Skeletal muscle satellite cell (primary cell): ENCODE data around the gene OR2T35.
"Not testable (repeated sequence)": the region's sequence is repeated elsewhere in the genome, so short reads cannot be mapped to it uniquely, and the experiment has no call there.

ENCODE experiments used
- H3K27me3 ChIP-seq: 2 replicates; pipeline ENCODE4 v1.7.0; 2013; ENCODE audit warnings: low read length; ENCODE audit not compliant: control insufficient read depth, insufficient read depth
- H3K36me3 ChIP-seq: 2 replicates; pipeline ENCODE4 v1.7.0; 2013; ENCODE audit warnings: mild to moderate bottlenecking, control low read depth, low read length; ENCODE audit not compliant: insufficient read depth
- H3K4me1 ChIP-seq: 2 replicates; pipeline ENCODE4 v1.7.0; 2013; ENCODE audit warnings: low read length; ENCODE audit not compliant: control insufficient read depth, insufficient read depth
- H3K4me2 ChIP-seq: 2 replicates; pipeline ENCODE4 v1.7.0; 2013; ENCODE audit warnings: mild to moderate bottlenecking, low read length
- H3K4me3 ChIP-seq: 2 replicates; pipeline ENCODE4 v1.7.0; 2013; ENCODE audit warnings: low read length
- H3K9ac ChIP-seq: 2 replicates; pipeline ENCODE4 v1.7.0; 2013; ENCODE audit warnings: mild to moderate bottlenecking, low read depth, low read length, moderate library complexity
- H3K9me3 ChIP-seq: replicated peaks from 2 replicates; pipeline ENCODE4 v1.7.0; 2013; ENCODE audit warnings: mild to moderate bottlenecking, control low read depth, low read length

Gene OR2T35

DNA sequence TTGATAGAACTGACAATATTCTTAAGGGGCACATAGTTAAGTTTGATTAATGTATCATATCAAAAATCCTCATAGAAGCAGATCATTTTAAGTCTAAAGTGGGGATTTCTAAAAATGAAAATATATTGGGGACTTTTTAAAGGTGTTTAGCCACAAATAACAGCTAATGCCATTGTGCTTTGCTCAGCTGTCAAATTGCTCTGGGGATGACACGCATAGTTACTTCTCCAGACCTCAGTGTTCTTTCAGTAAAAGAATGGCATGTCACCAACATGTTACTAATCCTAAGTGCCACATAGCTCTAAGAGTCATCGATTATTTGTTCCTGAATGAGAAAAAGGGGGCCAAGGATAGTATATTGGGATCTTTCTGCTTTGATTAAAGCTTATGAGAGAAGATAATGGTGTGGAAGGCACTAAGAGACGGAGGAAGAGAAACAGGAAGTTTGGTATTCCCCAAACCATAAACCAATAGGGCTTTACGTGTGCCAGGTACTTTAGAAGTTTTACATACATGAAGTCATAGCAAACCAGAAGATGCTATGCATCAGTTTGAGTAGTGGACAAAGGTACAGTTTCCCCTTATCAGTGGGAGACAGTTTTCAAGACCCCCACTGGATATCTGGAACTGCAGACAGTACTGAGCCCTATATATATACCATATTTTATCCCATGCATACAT is 2.0 kb downstream of the OR2T35 start:
- not testable (repeated sequence) for H3K9me3 ChIP-seq, H3K4me2 ChIP-seq, H3K4me1 ChIP-seq

DNA sequence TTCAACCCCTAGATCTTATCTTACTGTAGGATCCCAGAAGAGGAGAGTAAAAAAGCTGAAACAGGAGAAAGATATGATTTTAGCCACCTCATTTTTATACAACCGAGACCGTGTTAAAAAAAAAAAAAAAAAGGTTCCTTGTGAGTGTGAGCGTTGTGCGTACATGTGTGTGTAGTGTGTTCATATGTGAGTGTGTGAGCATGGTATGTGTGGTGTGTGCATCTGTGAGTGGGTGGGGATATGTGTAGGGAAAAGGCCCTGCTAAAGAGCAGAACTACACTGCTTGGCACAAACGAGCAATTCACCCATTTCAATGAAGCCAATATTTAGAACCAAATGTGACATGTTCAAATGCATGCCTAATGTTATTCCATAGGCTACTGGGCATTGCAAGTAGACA is 3.5 kb downstream of the OR2T35 start:
- H3K9ac ChIP-seq, H3K4me3 ChIP-seq, H3K4me1 ChIP-seq, H3K9me3 ChIP-seq, H3K27me3 ChIP-seq, H3K4me2 ChIP-seq, H3K36me3 ChIP-seq: not testable (repeated sequence)

More for the DNA sequence above, 2.0 kb downstream of the OR2T35 start:
- H3K9ac ChIP-seq, H3K36me3 ChIP-seq, H3K4me3 ChIP-seq, H3K27me3 ChIP-seq: not testable (repeated sequence)

DNA sequence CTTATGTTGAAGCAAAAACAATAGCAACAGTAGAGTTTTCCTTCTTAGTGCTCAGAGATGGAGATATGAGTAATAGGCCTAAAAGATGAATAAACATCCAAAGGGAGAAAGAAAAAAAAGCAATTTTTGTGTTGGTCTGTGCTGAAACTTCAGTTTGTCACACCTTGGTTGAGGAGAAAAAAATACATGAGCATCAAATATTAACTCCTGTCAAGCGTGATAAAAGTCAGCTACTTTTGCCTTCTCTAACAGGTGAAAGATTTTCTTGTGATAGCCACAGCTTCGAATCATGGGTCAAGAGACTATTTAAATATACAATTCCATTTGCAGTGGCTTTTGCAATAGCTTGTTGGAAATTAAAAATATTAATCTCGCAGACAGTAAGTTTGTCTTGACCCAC is 4.2 kb downstream of the OR2T35 start:
- H3K4me3 ChIP-seq, H3K27me3 ChIP-seq, H3K9ac ChIP-seq, H3K36me3 ChIP-seq, H3K9me3 ChIP-seq, H3K4me1 ChIP-seq, H3K4me2 ChIP-seq: not testable (repeated sequence)

DNA sequence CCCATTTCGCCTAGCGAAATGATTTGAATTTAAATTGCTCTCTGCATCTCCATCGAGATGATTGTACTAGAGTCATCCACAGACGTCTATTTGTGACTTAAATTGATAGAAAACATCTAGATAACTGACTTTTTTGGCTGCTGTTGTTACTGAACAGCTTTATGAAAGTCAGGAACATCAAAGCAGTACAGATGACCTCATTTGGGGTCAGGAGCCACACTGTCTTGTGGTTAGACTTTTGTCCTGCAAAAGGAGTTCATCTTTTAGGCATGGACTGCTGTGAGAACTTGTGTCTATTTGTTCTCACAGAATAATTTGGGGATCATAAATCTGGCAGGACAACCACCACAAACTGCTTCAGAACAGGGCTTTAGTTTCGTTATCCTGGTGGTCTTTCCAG is 5.4 kb downstream of the OR2T35 start:
- H3K27me3 ChIP-seq, H3K4me2 ChIP-seq, H3K4me1 ChIP-seq, H3K9me3 ChIP-seq, H3K4me3 ChIP-seq, H3K36me3 ChIP-seq, H3K9ac ChIP-seq: not testable (repeated sequence)

DNA sequence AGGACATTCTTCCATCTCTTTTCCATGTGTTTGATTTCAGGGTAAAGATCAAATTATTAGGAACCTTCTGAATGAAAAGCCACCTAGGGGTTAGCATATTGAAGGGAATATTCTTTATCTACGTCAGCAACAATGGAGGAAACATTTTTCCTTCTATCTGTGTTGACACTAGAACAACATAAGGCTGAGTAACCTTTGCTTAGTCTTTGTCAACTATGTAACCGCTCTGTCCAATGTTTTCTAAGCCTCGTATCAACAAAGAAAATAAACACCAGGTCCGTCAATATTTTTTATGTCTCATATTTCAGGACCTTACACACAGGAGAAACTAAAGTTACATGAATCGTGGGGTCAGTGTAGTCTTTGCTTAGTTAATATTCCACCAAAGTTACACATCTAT is 8.5 kb downstream of the OR2T35 start:
- not testable (repeated sequence) for H3K9ac ChIP-seq, H3K4me3 ChIP-seq, H3K4me1 ChIP-seq, H3K36me3 ChIP-seq, H3K27me3 ChIP-seq, H3K4me2 ChIP-seq, H3K9me3 ChIP-seq

DNA sequence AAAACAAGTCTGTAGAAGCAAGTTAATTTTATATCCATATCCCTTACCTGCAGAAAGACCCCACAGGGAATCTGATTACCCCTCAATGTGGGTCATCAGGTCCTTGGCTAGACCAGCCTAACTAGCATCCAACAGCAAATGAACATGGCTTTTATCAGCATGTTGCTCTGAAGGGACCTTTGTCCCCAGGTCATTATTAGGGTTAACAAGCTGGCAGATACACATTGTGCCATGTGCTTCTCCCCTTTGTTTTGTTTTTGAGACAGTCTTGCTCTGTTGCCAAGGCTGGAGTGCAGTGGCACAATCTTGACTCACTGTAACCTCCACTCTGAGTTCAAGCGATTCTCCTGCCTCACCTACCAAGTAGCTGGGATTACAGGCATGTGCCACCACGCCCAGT is 10.1 kb downstream of the OR2T35 start, which contains the start of gene OR2T11:
Gene OR2T11 (minus strand): TSS at position 101 of the 400 bp plus-strand sequence. CDS start 7,963 bp downstream, outside the sequence.
- H3K27me3 ChIP-seq, H3K9me3 ChIP-seq, H3K9ac ChIP-seq, H3K4me3 ChIP-seq, H3K36me3 ChIP-seq, H3K4me2 ChIP-seq, H3K4me1 ChIP-seq: not testable (repeated sequence)

DNA sequence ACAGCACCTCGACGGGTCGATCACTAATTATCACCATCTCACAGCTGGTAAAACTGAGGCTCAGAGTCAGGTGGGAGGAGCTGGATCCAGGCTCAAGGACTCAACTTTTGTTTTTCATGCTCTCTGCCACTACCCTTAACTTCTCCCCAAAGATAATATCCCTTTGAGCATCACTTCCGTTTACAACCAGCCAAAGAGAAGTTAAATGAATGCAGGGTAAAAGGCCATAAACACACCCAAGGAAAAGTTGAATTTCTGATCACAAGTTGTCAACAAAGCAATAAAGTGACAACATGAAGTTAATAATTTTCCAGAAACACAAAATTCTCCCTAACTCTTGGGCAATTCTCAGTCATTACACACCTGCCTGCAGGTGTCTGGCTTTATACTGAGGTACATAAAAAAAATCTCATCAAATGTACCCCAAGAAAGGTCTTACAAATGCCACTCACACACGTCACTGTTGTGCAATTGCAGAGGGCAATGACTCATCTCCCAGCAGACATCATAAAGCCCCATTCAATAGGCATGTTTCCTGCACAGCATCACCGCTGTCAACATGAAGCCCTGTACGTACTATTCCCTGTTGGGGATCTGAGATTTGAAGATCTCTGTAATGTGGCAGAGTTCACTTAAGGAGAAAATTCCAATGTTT is 13.6 kb downstream of the OR2T35 start:
- no peaks in the 10 kb centered on the region for H3K27me3 ChIP-seq
- H3K4me2 ChIP-seq, result no peak overlapping the region
- H3K9me3 ChIP-seq, result no peaks in the 10 kb centered on the region
- H3K9ac ChIP-seq, result no peak overlapping the region
- H3K4me3 ChIP-seq, result no peak overlapping the region
- H3K36me3 ChIP-seq, result no peaks in the 10 kb centered on the region
- no peaks in the 10 kb centered on the region for H3K4me1 ChIP-seq

DNA sequence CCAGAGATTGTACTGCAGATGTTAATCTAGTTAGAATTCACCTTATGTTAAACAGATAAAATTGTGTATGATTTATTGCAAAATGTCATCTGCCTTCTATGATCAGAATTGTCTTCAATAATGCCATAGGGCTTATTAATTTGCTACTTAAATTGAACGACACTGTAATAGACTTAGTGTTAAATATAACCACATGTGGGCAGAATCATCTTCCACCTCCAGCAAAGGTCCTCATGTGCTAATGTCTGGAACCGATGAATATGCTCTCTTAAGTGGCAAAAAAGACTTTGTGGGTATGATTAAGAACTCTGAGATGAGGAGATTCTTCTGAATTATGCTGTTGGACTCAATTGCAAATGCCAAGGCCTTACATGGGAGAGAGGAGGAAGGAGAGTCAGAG is 14.5 kb downstream of the OR2T35 start:
- Histone ChIP-seq H3K4me3 (no peak overlapping the region), H3K27me3 (no peaks in the 10 kb centered on the region), H3K4me1 (no peaks in the 10 kb centered on the region), H3K9me3 (no peaks in the 10 kb centered on the region), H3K36me3 (no peaks in the 10 kb centered on the region), H3K9ac (no peak overlapping the region), H3K4me2 (no peak overlapping the region)

DNA sequence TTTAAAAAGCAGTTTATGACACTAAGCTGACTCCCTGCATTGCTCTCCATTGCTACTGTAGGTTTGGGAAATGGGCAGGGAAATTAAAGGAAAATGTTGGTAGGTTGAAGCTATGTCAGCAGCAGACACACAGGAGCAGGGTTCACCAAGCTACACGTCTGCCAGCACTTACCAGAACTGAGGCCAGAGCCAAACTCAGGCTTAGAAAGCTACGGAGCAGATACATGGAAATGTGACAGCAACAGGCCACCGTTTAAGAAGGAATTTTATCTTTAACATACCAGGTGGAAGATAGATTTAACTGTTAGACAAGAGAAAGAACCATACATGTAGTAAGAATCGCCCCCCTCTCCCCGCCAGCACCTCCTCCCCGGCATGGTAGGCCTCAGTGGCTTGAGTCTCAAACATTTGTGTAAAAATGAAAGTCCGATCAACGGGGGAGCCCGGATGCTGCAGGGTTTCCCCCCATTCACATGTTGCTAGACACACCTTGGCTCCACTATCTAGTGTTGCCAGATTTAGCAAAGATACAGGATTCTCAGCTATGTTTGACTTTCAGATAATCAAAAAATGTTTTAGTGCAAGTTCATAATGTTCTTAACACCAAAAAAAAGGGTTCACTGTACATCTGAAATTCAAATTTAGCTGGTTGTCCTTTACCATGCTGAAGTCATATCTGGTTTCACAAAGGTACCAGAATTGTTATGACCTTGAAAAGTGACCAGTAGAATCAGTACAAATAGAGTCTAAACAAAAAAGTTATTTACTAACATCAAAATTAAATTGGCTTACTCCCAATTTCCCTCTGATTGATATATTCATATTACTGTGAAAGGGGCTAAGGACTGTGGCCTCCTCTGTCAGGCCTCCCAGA is 16.9 kb downstream of the OR2T35 start:
- H3K27me3 ChIP-seq, result no peaks in the 10 kb centered on the region
- no peaks in the 10 kb centered on the region for H3K9me3 ChIP-seq
- no peaks in the 10 kb centered on the region for H3K36me3 ChIP-seq
- H3K4me2 ChIP-seq, result no peak overlapping the region
- H3K4me3 ChIP-seq, result no peak overlapping the region
- H3K4me1 ChIP-seq, result no peaks in the 10 kb centered on the region
- no peak overlapping the region for H3K9ac ChIP-seq

DNA sequence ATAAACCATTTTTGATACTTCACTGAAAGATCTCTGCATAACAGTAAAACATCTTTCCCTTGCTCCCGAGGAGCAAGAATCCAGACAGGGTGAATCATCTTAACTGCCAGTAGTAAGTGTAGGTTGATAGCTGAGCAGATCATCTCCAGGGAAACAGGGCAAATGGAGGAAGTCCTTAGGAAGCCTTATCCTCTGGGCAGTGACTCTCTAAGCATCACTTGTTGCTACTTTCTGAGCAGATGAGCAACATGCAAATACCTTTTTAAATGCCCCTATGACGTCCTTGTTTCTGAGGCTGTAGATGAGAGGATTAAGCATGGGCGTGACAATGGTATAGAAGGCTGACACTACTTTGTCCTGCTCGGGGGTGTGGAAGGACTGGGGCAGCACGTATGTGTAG is 19.1 kb downstream of the OR2T35 start:
- H3K4me3 ChIP-seq, result no peak overlapping the region
- no peaks in the 10 kb centered on the region for H3K9me3 ChIP-seq
- H3K9ac ChIP-seq, result no peak overlapping the region
- H3K4me2 ChIP-seq, result no peak overlapping the region
- H3K4me1 ChIP-seq, result no peaks in the 10 kb centered on the region
- no peaks in the 10 kb centered on the region for H3K27me3 ChIP-seq
- no peaks in the 10 kb centered on the region for H3K36me3 ChIP-seq

DNA sequence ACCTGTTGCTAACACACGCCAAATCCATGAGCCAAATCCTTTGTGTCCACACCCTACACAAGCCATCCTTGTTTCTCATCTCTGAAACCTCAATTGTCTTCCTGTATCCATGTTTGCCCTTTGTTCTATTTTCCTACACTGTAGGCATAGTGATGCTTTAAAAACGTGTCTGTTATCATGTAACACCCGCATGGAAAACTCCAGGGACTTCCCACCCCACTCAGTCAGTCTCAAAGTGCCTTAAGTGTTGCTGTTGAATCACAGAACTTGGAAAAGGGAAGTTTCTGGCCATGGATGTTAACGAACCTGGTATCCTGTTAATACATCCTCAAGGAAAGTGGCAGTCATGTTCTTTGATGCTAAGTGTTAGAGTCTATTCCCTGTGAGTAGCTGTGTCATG is 19.9 kb downstream of the OR2T35 start:
- H3K4me3 ChIP-seq, result no peak overlapping the region
- H3K36me3 ChIP-seq, result no peaks in the 10 kb centered on the region
- no peaks in the 10 kb centered on the region for H3K27me3 ChIP-seq
- no peaks in the 10 kb centered on the region for H3K4me1 ChIP-seq
- no peak overlapping the region for H3K9ac ChIP-seq
- no peak overlapping the region for H3K4me2 ChIP-seq
- H3K9me3 ChIP-seq, result no peaks in the 10 kb centered on the region
